Right lobe of liver (tissue), 6 donors: ENCODE data around the gene PAPOLB. TPM values are rescaled to one million over a fixed set of nuclear protein-coding genes. Genes with fewer than 3 reads are reported as not detected.

Experiments used
- ATAC-seq, 4 donors: fragments of 200-7000 bp; cut with Tn5 transposase; one replicate each; pipeline ENCODE4 v1.9.1; 2020; ENCODE audit warnings: mild to moderate bottlenecking in 4 of 4, moderate library complexity in 4 of 4
- DNase-seq, 3 donors: peaks; one replicate each; pipeline ENCODE4 v3.0.0-alpha.2; 2020
- H3K27ac ChIP-seq, 3 donors: fragments of 200-600 bp; one replicate each; pipeline ENCODE4 v1.8.0; 2022
- H3K27me3 ChIP-seq, 2 donors: fragments of 200-600 bp; one replicate each; pipeline ENCODE4 v1.8.0; 2022
- H3K36me3 ChIP-seq, 4 donors: fragments of 200-600 bp; sonication (generic) in 1 of 4; one replicate each; pipeline versions ENCODE4 v1.5.1 to v1.8.0; 2017 to 2022; ENCODE audit warnings: control low read depth in 1 of 4
- H3K4me1 ChIP-seq, 4 donors: fragments of 200-600 bp; sonication (generic) in 1 of 4; one replicate each; pipeline versions ENCODE4 v1.5.1 to v1.8.0; 2017 to 2022; ENCODE audit warnings: control low read depth in 1 of 4
- H3K4me3 ChIP-seq, 3 donors: fragments of 200-600 bp; one replicate each; pipeline ENCODE4 v1.8.0; 2022
- H3K9me3 ChIP-seq, 4 donors: fragments of 200-600 bp; sonication (generic) in 1 of 4; one replicate each; pipeline versions ENCODE4 v1.5.1 to v1.8.0; 2017 to 2022; ENCODE audit warnings: control low read depth in 1 of 4
- POLR2A ChIP-seq: fragments of 450-650 bp; IDR thresholded peaks from one replicate; pipeline ENCODE4 v1.6.1; 2017; ENCODE audit warnings: antibody characterized with exemption, mild to moderate bottlenecking
- WGBS: methylation state at CpG from one replicate; pipeline ENCODE4 v1.1.6; 2018; ENCODE audit warnings: low coverage, low lambda C conversion rate; ENCODE audit not compliant: insufficient coverage; ENCODE audit errors: missing lambda C conversion rate; 5-methylcytosine and 5-hydroxymethylcytosine counted together
- intact Hi-C, 2 donors: fragments of 100-400 bp; cut with DNase I; formaldehyde crosslinking; loops; one replicate each; pipeline versions ENCODE4 v1.11.2 to v1.14.1; 2022
- total RNA-seq, 6 experiments: library from RNA; depleted of rRNA in 2 of 6; stranded (reverse); fragments of >200 nt in 2 of 6; fragmentation: NEBNext Ultra II Directional in 3 of 6; extraction: Animal tissue kit (Norgen Biotek cat#: 25700) in 3 of 6; gene quantifications; one replicate each; pipeline versions ENCODE4 v1.1.0 to v1.2.4, GENCODE V29; 2016 to 2023
- TF ChIP-seq, protein P1 (sequence below), 4 donors: fragments of 200-600 bp in 3 of 4; fragments of 450-650 bp in 1 of 4; IDR thresholded peaks; one replicate each; pipeline versions ENCODE4 v1.5.1 to v1.8.0; 2016 to 2022; ENCODE audit warnings: antibody characterized with exemption in 4 of 4, mild to moderate bottlenecking in 2 of 4
- donor health status: DM: no; HTN: yes; CAD: no.
- donor health status: DM: no; HTN: no; CAD: no.
- donor health status: DM: no; HTN: no; CAD: no.
- donor health status: DM: no; HTN: yes; CAD: no.
- donor health status: DM: no; HTN: yes; CAD: no.

PAPOLB gene
- total RNA-seq, 6 experiments from 2014 or later = not detected

DNA sequence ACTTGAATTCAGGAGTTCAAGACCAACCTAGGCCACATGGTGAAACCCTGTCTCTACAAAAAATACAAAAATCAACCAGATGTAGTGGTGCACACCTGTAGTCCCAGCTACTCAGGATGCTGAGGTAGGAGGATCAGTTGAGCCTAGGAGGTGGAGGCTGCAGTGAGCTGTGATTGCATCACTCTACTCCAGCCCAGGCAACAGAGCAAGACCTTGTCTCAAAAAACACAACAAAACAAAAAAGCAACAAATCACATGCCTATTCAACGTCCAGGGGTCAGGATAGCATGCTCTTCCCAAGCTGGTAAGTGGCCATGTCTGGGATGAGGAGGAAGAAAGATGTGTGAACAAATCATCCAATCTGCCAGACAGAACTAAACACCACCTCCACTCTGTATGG is 27.9 kb upstream of the PAPOLB start:
- 20% methylated on average over 1 of the region's 1 CpG for WGBS
- DNase-seq = no peak
- intact Hi-C loops = no loop called here
- ATAC-seq = no peak
- H3K4me1 ChIP-seq = no peaks in the 10 kb centered on the region
- H3K4me3 ChIP-seq = no peak overlapping the region
- no peaks in the 10 kb centered on the region for H3K36me3 ChIP-seq
- H3K27ac ChIP-seq = no peak overlapping the region
- H3K9me3 ChIP-seq = no peaks in the 10 kb centered on the region
- no peak for TF ChIP-seq POLR2A
- TF ChIP-seq, protein P1, sequence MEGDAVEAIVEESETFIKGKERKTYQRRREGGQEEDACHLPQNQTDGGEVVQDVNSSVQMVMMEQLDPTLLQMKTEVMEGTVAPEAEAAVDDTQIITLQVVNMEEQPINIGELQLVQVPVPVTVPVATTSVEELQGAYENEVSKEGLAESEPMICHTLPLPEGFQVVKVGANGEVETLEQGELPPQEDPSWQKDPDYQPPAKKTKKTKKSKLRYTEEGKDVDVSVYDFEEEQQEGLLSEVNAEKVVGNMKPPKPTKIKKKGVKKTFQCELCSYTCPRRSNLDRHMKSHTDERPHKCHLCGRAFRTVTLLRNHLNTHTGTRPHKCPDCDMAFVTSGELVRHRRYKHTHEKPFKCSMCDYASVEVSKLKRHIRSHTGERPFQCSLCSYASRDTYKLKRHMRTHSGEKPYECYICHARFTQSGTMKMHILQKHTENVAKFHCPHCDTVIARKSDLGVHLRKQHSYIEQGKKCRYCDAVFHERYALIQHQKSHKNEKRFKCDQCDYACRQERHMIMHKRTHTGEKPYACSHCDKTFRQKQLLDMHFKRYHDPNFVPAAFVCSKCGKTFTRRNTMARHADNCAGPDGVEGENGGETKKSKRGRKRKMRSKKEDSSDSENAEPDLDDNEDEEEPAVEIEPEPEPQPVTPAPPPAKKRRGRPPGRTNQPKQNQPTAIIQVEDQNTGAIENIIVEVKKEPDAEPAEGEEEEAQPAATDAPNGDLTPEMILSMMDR (IDR thresholded peaks at IDR 0.05) = no peak
- no peaks in the 10 kb centered on the region for H3K27me3 ChIP-seq

DNA sequence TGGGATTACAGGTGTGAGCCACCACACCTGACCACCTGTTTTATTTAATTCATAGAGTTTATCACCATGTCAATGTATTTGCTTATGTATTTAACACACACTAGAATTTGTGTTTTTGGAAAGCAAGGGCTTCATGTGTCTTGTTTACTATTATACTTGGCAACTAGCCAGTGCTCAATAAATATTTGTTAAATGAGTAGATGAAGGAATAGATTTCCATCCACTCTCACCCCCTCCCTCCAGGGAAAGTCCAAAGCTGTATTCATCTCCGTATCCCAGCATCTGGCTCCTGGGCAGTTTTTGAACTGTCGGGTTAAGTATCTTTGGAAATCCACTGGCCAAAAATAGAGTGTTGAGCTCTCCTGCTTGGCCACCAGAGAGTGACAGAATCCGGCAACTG is 26.3 kb upstream of the PAPOLB start:
- no peaks in the 10 kb centered on the region for H3K9me3 ChIP-seq
- DNase-seq (no peak), ATAC-seq (no peak)
- H3K27me3 ChIP-seq = peaks cover 0 to 13% of the 10 kb centered on the region in 2 donors
- no peak overlapping the region for H3K27ac ChIP-seq
- TF ChIP-seq, protein P1 (IDR thresholded peaks at IDR 0.05) = no peak
- no peak for TF ChIP-seq POLR2A
- no peak overlapping the region for H3K4me3 ChIP-seq
- no peaks in the 10 kb centered on the region for H3K36me3 ChIP-seq
- intact Hi-C loops = no loop called here
- H3K4me1 ChIP-seq = peaks cover 0 to under 1% (median 0%) of the 10 kb centered on the region in 4 donors
- WGBS = 32% methylated on average over 3 of the region's 3 CpGs

DNA sequence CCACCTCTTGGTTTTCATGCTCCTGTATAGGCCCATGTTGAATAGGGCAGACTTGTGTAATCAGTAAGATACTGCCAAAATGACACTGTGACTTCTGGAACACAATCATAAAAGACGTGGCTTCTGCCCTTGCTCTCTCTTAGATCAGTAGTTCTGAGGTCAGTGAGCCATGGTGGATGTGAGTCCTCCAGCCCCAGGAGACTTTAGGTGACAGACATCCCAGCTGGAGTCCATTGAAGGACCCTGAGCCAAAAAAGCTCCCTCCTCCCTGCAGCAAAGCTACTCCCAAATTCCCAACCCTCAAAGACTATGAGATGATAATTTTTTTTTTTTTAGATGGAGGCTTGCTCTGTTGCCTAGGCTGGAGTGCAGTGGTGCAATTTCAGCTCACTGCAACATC is 24.8 kb upstream of the PAPOLB start:
- ATAC-seq (no peak), DNase-seq (no peak)
- H3K36me3 ChIP-seq = no peaks in the 10 kb centered on the region
- no peak for TF ChIP-seq POLR2A
- TF ChIP-seq, protein P1 (IDR thresholded peaks at IDR 0.05) = no peak
- no peak overlapping the region for H3K27ac ChIP-seq
- no peak overlapping the region for H3K4me3 ChIP-seq
- no peaks in the 10 kb centered on the region for H3K9me3 ChIP-seq
- peaks cover 0 to 17% of the 10 kb centered on the region in 2 donors for H3K27me3 ChIP-seq
- peaks cover 0 to 7% (median 0%) of the 10 kb centered on the region in 4 donors for H3K4me1 ChIP-seq
- WGBS = 13% methylated on average over 1 of the region's 1 CpG
- intact Hi-C loops = no loop called here

DNA sequence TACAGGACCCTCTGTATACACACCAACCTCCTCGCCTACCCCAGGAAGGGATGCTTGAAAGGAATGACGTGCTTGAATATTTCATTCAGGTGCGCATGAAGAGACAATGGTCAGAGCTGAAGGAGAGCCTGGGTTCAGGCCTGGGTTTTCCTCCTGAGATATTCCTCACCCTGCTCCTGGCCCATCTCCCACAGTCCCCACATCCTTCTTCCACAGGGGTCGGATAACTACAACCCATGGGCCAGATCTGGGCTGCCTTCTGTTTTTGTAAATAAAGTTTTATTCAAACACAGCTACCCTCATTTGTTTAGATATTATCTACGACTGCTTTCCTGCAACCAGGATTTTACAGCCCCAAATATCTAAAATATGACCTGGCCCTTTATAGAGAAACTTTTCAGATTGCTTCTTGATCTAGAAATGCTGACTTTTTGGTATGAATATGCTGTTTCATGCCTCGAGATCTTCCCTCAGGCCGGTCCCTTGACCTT is 23.5 kb upstream of the PAPOLB start:
- no peaks in the 10 kb centered on the region for H3K36me3 ChIP-seq
- peaks cover 0 to 7% (median 0%) of the 10 kb centered on the region in 4 donors for H3K4me1 ChIP-seq
- no peak for DNase-seq
- intact Hi-C loops = no loop called here
- H3K27me3 ChIP-seq = peaks cover 0 to 17% of the 10 kb centered on the region in 2 donors
- H3K4me3 ChIP-seq = no peak overlapping the region
- ATAC-seq = no peak
- TF ChIP-seq, protein P1 (IDR thresholded peaks at IDR 0.05) = no peak
- TF ChIP-seq POLR2A = no peak
- no peak overlapping the region for H3K27ac ChIP-seq
- WGBS = 84% methylated on average over 7 of the region's 7 CpGs
- H3K9me3 ChIP-seq = no peaks in the 10 kb centered on the region

DNA sequence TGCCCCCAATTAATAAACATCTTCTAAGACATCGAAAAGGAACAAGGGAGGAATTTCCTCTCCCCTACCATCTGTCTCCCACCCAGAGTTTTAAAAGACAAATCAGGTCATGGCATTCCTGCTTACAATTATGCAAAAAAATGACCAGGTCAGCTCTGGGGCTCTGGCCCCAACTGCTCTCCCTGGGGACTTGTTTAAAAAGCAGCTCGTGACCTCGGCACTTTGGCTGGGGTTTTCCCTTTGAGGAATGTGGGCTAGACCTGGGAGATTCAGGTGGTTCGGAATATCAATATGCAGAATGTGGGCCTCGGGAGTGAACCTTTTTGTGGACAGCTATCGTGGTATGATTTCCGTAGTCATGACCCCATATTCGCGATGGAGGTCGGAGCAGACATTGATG is 22.3 kb upstream of the PAPOLB start:
- Histone ChIP-seq H3K4me3 (no peak overlapping the region), H3K9me3 (no peaks in the 10 kb centered on the region), H3K36me3 (no peaks in the 10 kb centered on the region), H3K27ac (no peak overlapping the region), H3K4me1 (peaks cover 0 to 7% (median 0%) of the 10 kb centered on the region in 4 donors), H3K27me3 (peaks cover 0 to 17% of the 10 kb centered on the region in 2 donors)
- intact Hi-C loops = no loop called here
- 52% methylated on average over 3 of the region's 10 CpGs for WGBS
- DNase-seq (no peak), ATAC-seq (no peak)
- TF ChIP-seq POLR2A = no peak
- TF ChIP-seq, protein P1 (IDR thresholded peaks at IDR 0.05) = no peak
